Measurements from ENCODE around the gene AUTS2. TPM values are rescaled to one million over a fixed set of nuclear protein-coding genes. Genes with fewer than 3 reads are reported as not detected.

Gene AUTS2
- total and polyA plus RNA-seq, 2 of the 8 experiments (the other 6 are each of a cell fraction or from before 2014, with no cell fraction given), result 25.9 to 101 TPM

DNA sequence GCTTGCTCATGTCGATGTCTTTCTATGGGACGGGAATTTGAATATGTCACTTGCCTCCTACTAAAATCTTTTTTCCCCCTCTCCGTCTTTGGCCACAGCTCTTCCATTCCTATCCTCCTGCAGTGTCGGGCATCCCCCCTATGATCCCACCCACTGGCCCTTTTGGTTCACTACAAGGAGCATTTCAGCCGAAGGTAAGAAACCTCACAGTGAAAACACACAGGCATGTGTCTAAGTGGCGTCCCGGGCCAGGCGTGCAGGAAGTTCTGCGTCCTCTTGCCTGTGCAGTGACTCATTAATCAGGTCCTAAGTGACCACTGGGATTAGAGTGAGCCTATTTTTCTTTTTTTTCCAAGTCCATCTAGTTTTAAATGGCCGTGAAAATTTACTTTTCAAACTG, 1173.2 kb downstream of the AUTS2 start:
- no peak overlapping the region for H3K27ac ChIP-seq (ENCODE audit: low read depth, low read length)
- TF ChIP-seq, protein P1, sequence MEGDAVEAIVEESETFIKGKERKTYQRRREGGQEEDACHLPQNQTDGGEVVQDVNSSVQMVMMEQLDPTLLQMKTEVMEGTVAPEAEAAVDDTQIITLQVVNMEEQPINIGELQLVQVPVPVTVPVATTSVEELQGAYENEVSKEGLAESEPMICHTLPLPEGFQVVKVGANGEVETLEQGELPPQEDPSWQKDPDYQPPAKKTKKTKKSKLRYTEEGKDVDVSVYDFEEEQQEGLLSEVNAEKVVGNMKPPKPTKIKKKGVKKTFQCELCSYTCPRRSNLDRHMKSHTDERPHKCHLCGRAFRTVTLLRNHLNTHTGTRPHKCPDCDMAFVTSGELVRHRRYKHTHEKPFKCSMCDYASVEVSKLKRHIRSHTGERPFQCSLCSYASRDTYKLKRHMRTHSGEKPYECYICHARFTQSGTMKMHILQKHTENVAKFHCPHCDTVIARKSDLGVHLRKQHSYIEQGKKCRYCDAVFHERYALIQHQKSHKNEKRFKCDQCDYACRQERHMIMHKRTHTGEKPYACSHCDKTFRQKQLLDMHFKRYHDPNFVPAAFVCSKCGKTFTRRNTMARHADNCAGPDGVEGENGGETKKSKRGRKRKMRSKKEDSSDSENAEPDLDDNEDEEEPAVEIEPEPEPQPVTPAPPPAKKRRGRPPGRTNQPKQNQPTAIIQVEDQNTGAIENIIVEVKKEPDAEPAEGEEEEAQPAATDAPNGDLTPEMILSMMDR (IDR thresholded peaks at IDR 0.05; ENCODE audit: control extremely low read depth in 1 of 3, insufficient read depth in 1 of 3, low read depth in 1 of 3, low read length in 3 of 3), result peak in 1 of 3 experiments; percentile 29; a peak in 1 of 4 replicates
- TF ChIP-seq POLR2AphosphoS5 (IDR thresholded peaks at IDR 0.05; ENCODE audit: low read depth, low read length), result no peak
- no peak for TF ChIP-seq SP1 (IDR thresholded peaks at IDR 0.05; ENCODE audit: low read depth, low read length)
- no peak for TF ChIP-seq CHD1 (IDR thresholded peaks at IDR 0.05; ENCODE audit: low read depth, low read length)
- TF ChIP-seq CBX8 (IDR thresholded peaks at IDR 0.05; ENCODE audit: borderline replicate concordance, low read depth, low read length), result no peak
- TF ChIP-seq BRCA1 (IDR thresholded peaks at IDR 0.05; ENCODE audit: low read depth, low read length), result no peak
- TF ChIP-seq RAD21 (IDR thresholded peaks at IDR 0.05 in 1 of 2, conservative IDR thresholded peaks at IDR 0.05 in 1 of 2; ENCODE audit: low read depth in 2 of 2, low read length in 2 of 2), result peak in 1 of 2 experiments; percentile 25; a peak in 1 of 4 replicates
- no peak for TF ChIP-seq NRF1 (IDR thresholded peaks at IDR 0.05; ENCODE audit: low read depth, low read length)
- TF ChIP-seq, protein P2, sequence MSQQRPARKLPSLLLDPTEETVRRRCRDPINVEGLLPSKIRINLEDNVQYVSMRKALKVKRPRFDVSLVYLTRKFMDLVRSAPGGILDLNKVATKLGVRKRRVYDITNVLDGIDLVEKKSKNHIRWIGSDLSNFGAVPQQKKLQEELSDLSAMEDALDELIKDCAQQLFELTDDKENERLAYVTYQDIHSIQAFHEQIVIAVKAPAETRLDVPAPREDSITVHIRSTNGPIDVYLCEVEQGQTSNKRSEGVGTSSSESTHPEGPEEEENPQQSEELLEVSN (IDR thresholded peaks at IDR 0.05), result no peak
- no peak overlapping the region for H3K18ac ChIP-seq (ENCODE audit: extremely low read depth, low read length)
- no peaks in the 10 kb centered on the region for H3K27me3 ChIP-seq (replicated peaks in 1 of 4; ENCODE audit: control insufficient read depth in 3 of 4, extremely low read depth in 1 of 4, insufficient read depth in 3 of 4, low read length in 3 of 4)
- H4K8ac ChIP-seq (ENCODE audit: extremely low read depth, insufficient read depth, low read length), result no peak overlapping the region
- no peak overlapping the region for H3K4ac ChIP-seq (replicated peaks; ENCODE audit: insufficient read length, low read depth, low read length)
- no peak overlapping the region for H3K4me2 ChIP-seq (ENCODE audit: insufficient read depth in 1 of 2, low read depth in 2 of 2, low read length in 2 of 2)
- no peaks in the 10 kb centered on the region for H3K23me2 ChIP-seq (ENCODE audit: low read depth, low read length)
- CTCF ChIA-PET (ENCODE audit: partially characterized antibody), result interaction anchor here (0.8 to 1.7 kb wide), 6 partner anchors 9 to 398 kb away, joined by 3 to 6 read pairs (median 4); no protein-coding TSS in a partner anchor
- H2BK120ac ChIP-seq (replicated peaks; ENCODE audit: low read depth, low read length), result no peak overlapping the region
- no peak overlapping the region for H3K23ac ChIP-seq (ENCODE audit: insufficient read length)
- no peak for DNase-seq (ENCODE audit: low read depth in 1 of 2, low spot score in 2 of 2)
- H2BK15ac ChIP-seq (ENCODE audit: low read length), result no peak overlapping the region
- H2BK20ac ChIP-seq (ENCODE audit: low read length), result no peak overlapping the region
- H4K20me1 ChIP-seq (replicated peaks in 1 of 2; ENCODE audit: control insufficient read depth in 1 of 2, insufficient read depth in 2 of 2, low read length in 2 of 2), result peaks cover 0 to 12% of the 10 kb centered on the region in 2 experiments
- H2BK5ac ChIP-seq (ENCODE audit: low read depth, low read length), result no peak overlapping the region
- no peak overlapping the region for H4K5ac ChIP-seq (ENCODE audit: insufficient read length, low read depth, low read length)
- H3K4me1 ChIP-seq (replicated peaks in 1 of 4; ENCODE audit: control insufficient read depth in 3 of 4, insufficient read depth in 4 of 4, low read length in 3 of 4), result peaks cover 0 to 11% (median 8%) of the 10 kb centered on the region in 4 experiments; a peak in 6 of 7 replicates
- peaks cover 2% of the 10 kb centered on the region; the same call in 1 of the 2 replicates for H3K79me1 ChIP-seq (ENCODE audit: low read depth, low read length)
- H2AK5ac ChIP-seq (ENCODE audit: low read depth, low read length), result no peak overlapping the region
- no peak overlapping the region for H3K9ac ChIP-seq (replicated peaks in 1 of 4; ENCODE audit: extremely low read depth in 1 of 4, low read depth in 3 of 4, low read length in 3 of 4)
- no peak overlapping the region for H3K4me3 ChIP-seq (ENCODE audit: extremely low read depth in 1 of 4, insufficient read depth in 2 of 4, low read depth in 3 of 4, low read length in 4 of 4)
- no peak overlapping the region for H2BK12ac ChIP-seq (ENCODE audit: low read depth, low read length)
- POLR2A ChIA-PET (ENCODE audit: partially characterized antibody), result interaction anchor here (0.9 to 1.5 kb wide), 2 partner anchors 14 to 39 kb away, joined by 3 read pairs; no protein-coding TSS in a partner anchor
- no peaks in the 10 kb centered on the region for H3K9me3 ChIP-seq (ENCODE audit: insufficient read depth in 2 of 2, low read depth in 1 of 2, low read length in 1 of 2)
- H4K91ac ChIP-seq (replicated peaks; ENCODE audit: insufficient read length, low read length), result no peak overlapping the region
- H3K56ac ChIP-seq (replicated peaks; ENCODE audit: insufficient read length, low read depth, low read length), result no peak overlapping the region
- WGBS, 2 experiments (ENCODE audit: extremely low coverage in 1 of 2, insufficient coverage in 1 of 2, insufficient read length in 1 of 2, insufficient replicate concordance in 2 of 2, low coverage in 1 of 2, low lambda C conversion rate in 2 of 2, missing lambda C conversion rate in 1 of 2), result 90% methylated on average over 10 of the region's 10 CpGs; no CpG with 5 or more reads in 1 of the 2 experiments
- H3K36me3 ChIP-seq (ENCODE audit: control insufficient read depth in 2 of 4, insufficient read depth in 4 of 4, low read length in 3 of 4), result peaks cover 25 to 94% (median 53%) of the 10 kb centered on the region in 4 experiments
- FAIRE-seq, result peak; percentile 24
- H2AFZ ChIP-seq (ENCODE audit: low read length), result no peak overlapping the region
- H3K14ac ChIP-seq (ENCODE audit: insufficient read length), result no peak overlapping the region
- peaks cover 0 to 12% of the 10 kb centered on the region in 2 experiments; a peak in 1 of 4 replicates for H3K79me2 ChIP-seq (ENCODE audit: control insufficient read depth in 1 of 2, insufficient read depth in 2 of 2, low read length in 2 of 2)
